Ectodermal cell (in vitro differentiated cells): ENCODE measurements around the gene PLEKHA6.

Experiments
- H3K27ac ChIP-seq: 2 replicates; pipeline ENCODE4 v1.7.0; 2013; ENCODE audit warnings: mild to moderate bottlenecking, low read depth, low read length; ENCODE audit not compliant: insufficient read depth, poor library complexity, severe bottlenecking
- H3K27me3 ChIP-seq: 2 replicates; pipeline ENCODE4 v1.7.0; 2013; ENCODE audit warnings: mild to moderate bottlenecking, low read length; ENCODE audit not compliant: insufficient read depth, control insufficient read depth, poor library complexity, severe bottlenecking
- H3K36me3 ChIP-seq: one replicate; pipeline ENCODE4 v1.7.0; 2013; ENCODE audit warnings: low read length; ENCODE audit not compliant: control insufficient read depth, insufficient read depth
- H3K4me1 ChIP-seq: one replicate; pipeline ENCODE4 v1.7.0; 2013; ENCODE audit warnings: low read length; ENCODE audit not compliant: control insufficient read depth, insufficient read depth
- H3K4me3 ChIP-seq: 2 replicates; pipeline ENCODE4 v1.7.0; 2013; ENCODE audit warnings: low read depth, low read length, control low read depth; ENCODE audit not compliant: insufficient read depth
- H3K9me3 ChIP-seq: 2 replicates; pipeline ENCODE4 v1.7.0; 2013; ENCODE audit warnings: mild to moderate bottlenecking, low read length, moderate library complexity; ENCODE audit not compliant: control insufficient read depth
- WGBS, 2 experiments: methylation state at CpG; one replicate each; pipeline ENCODE4 v1.1.7; 2013; ENCODE audit warnings: missing lambda C conversion rate in 2 of 2; 5-methylcytosine and 5-hydroxymethylcytosine counted together

PLEKHA6 gene

DNA sequence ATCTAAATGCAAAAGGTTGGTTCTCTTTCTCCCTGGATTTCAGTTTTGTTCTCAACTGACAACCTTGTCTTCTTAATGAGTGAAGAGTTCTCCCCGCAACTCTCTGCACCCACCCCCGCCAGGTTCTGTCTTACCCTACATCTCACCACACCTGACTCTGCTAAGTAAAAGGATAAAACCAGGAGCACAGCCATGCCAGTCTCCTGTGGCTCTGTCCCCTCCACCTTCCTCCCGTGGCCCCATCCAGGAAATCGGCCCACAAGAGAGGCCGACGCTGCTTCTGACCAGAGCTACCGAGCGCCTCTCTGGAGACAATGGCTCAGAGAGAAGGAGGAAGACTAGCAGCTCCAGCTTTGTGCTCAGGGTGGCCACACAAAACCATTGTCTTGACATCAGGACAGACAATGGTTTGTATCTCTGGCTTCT lies 72.2 kb downstream of the PLEKHA6 start:
- WGBS, 2 experiments = 37 to 43% methylated on average over 8 of the region's 8 CpGs

GRCh38 chr1:204286831-204287421 lies 72.8 kb downstream of the PLEKHA6 start:
- H3K36me3 ChIP-seq = no peaks in the 10 kb centered on the region
- no peak overlapping the region for H3K4me3 ChIP-seq
- 61 to 74% methylated on average over 8 of the region's 8 CpGs for WGBS, 2 experiments
- no peak overlapping the region for H3K27ac ChIP-seq
- H3K27me3 ChIP-seq = no peaks in the 10 kb centered on the region
- no peaks in the 10 kb centered on the region for H3K9me3 ChIP-seq
- peaks cover 35% of the 10 kb centered on the region for H3K4me1 ChIP-seq

More for the DNA sequence above, 72.2 kb downstream of the PLEKHA6 start:
- H3K4me3 ChIP-seq = no peak overlapping the region
- no peak overlapping the region for H3K27ac ChIP-seq
- no peaks in the 10 kb centered on the region for H3K36me3 ChIP-seq
- H3K4me1 ChIP-seq = peaks cover 32% of the 10 kb centered on the region
- no peaks in the 10 kb centered on the region for H3K27me3 ChIP-seq
- no peaks in the 10 kb centered on the region for H3K9me3 ChIP-seq

DNA sequence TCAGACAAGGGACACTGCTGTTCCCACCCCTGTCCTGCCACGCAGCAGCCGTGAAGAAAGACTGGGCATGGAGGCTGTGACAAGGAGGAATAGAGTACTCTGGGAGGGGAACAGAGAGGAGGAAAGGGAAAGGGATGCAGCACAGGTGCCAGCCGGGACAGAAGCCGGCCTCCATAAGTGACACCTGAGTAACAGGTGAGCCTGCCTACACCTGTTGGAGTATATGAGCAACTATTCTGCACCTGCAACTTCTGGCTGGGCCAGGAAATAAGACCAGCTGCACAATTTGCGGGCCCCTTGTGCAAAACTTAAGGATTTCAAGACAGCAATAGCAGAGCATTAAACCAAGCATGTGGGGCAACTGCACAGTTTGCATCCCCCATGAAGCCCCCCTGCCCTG lies 73.4 kb downstream of the PLEKHA6 start:
- no peak overlapping the region for H3K27ac ChIP-seq
- 94 to 98% methylated on average over 5 of the region's 5 CpGs for WGBS, 2 experiments
- H3K9me3 ChIP-seq = no peaks in the 10 kb centered on the region
- no peaks in the 10 kb centered on the region for H3K27me3 ChIP-seq
- peaks cover 35% of the 10 kb centered on the region for H3K4me1 ChIP-seq
- no peak overlapping the region for H3K4me3 ChIP-seq
- no peaks in the 10 kb centered on the region for H3K36me3 ChIP-seq

DNA sequence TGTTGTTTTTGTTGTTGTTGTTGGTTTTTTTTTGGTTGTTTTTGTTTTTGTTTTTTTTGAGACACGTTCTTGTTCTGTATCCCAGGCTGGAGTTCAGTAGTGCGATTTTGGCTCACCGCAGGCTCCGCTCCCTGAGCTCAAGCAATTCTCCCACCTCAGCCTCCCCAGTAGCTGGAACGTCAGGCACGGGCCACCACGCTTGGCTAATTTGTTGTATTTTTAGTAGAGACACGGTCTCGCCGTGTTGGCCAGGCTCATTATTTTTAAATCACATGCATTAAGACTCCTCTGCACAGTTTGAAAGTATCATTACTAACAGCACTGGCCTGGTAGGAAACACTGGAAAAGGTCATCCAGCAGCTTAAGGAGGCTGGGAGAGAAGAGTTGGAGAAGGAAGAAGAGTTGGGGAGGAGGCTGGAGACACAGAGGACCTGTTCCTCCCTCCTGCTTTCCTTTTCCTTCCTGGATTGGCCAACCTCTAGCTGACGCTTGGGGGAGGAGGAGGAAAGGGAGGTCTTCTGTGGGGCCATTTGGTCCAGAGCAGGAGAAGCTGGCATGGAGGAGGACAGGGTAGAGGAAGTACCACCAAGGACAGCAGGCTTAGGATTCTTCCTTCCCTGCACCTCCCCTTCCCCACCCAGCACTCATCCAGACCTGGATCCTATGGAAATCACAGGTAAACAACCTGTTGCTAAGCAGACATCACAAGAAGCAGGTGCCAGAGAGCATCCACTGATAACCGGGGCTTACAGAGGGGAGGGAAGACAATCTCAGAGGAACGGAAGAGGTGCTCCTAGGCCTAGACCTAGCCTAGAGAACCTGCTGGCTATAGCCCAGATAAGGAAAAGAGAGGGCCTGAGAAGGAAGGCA lies 74.1 kb downstream of the PLEKHA6 start:
- 93 to 95% methylated on average over 13 of the region's 13 CpGs for WGBS, 2 experiments
- H3K27ac ChIP-seq = no peak overlapping the region
- no peaks in the 10 kb centered on the region for H3K27me3 ChIP-seq
- no peaks in the 10 kb centered on the region for H3K36me3 ChIP-seq
- no peaks in the 10 kb centered on the region for H3K9me3 ChIP-seq
- H3K4me1 ChIP-seq = peaks cover 35% of the 10 kb centered on the region
- H3K4me3 ChIP-seq = no peak overlapping the region

GRCh38 chr1:204284929-204285328 lies 74.8 kb downstream of the PLEKHA6 start:
- Histone ChIP-seq H3K27ac (no peak overlapping the region), H3K4me3 (no peak overlapping the region), H3K9me3 (no peaks in the 10 kb centered on the region), H3K36me3 (no peaks in the 10 kb centered on the region), H3K4me1 (peaks cover 35% of the 10 kb centered on the region), H3K27me3 (no peaks in the 10 kb centered on the region)
- 99 to 100% methylated on average over 1 to 2 of the region's 2 CpGs for WGBS, 2 experiments

DNA sequence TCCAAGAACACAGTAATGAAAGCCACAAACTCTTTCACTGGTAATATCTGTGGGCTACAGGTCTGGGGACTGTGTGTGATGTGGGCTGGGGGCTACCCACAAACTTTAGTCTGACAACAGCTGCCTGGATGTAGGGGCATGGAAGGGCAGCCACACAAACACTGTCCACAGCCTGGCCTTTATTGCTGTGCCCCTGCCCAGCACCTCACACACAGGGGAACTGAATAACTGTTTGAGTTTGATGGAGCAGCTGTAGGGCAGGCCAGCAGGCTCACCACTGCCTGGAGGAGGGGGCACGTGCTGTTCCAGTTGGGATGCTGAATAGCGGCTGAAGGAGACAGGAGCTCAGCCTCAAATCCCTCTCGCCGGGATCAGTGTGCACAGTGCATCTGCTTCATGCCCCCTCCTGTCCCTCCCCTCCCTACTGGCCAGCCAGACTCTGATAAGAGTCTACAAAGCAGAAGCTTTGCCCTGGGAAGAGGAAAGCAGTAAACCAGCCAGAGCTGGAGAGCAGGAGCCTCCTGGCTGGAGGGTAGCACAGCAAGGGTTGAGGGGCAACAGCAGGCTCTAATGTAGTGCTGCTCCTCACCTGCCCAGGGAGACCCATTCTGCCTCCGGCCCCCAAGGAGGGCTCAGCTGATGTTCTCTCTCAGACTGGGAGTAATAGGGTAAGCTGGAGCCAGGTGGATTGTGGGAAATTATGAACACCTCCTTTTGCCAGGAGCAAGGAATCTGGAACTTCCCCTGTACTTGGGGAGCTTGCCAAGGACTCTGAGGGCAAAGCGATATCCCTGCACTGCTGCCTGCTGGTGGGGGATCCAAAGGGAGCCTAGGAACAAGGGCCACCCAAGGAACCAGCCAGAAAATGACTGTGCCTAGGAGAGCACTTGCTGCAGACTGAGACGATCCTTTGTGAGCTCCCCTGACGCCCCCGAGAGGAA lies 75.7 kb downstream of the PLEKHA6 start:
- whole genome bisulfite sequencing, 2 experiments = 76 to 79% methylated on average over 9 of the region's 9 CpGs
- H3K27me3 ChIP-seq = no peaks in the 10 kb centered on the region
- no peak overlapping the region for H3K27ac ChIP-seq
- no peaks in the 10 kb centered on the region for H3K36me3 ChIP-seq
- no peaks in the 10 kb centered on the region for H3K9me3 ChIP-seq
- H3K4me3 ChIP-seq = no peak overlapping the region
- H3K4me1 ChIP-seq = peaks cover 36% of the 10 kb centered on the region

- Histone ChIP-seq H3K9me3 (no peaks in the 10 kb centered on the region), H3K4me3 (no peak overlapping the region), H3K27ac (no peak overlapping the region), H3K36me3 (no peaks in the 10 kb centered on the region), H3K27me3 (no peaks in the 10 kb centered on the region), H3K4me1 (peaks cover 40% of the 10 kb centered on the region)
- WGBS, 2 experiments = 83 to 85% methylated on average over 9 to 11 of the region's 11 CpGs
Measured at GRCh38 chr1:204282761-204283221, 76.9 kb downstream of the PLEKHA6 start.

- WGBS, 2 experiments = 88 to 89% methylated on average over 4 to 5 of the region's 5 CpGs
- Histone ChIP-seq H3K9me3 (no peaks in the 10 kb centered on the region), H3K27me3 (no peaks in the 10 kb centered on the region), H3K4me1 (peaks cover 43% of the 10 kb centered on the region), H3K27ac (no peak overlapping the region), H3K4me3 (no peak overlapping the region), H3K36me3 (no peaks in the 10 kb centered on the region)
Measured at GRCh38 chr1:204280099-204280961, 79.4 kb downstream of the PLEKHA6 start.

GRCh38 chr1:204278958-204279357 lies 80.8 kb downstream of the PLEKHA6 start:
- Histone ChIP-seq H3K36me3 (no peaks in the 10 kb centered on the region), H3K27ac (peak overlapping the region; percentile 65), H3K4me3 (no peak overlapping the region), H3K9me3 (no peaks in the 10 kb centered on the region), H3K27me3 (no peaks in the 10 kb centered on the region), H3K4me1 (peaks cover 37% of the 10 kb centered on the region)
- 21 to 29% methylated on average over 4 of the region's 4 CpGs for WGBS, 2 experiments
